NCI-H2196 treated with DMSO at 0.1 percent for 48 hours (cell line): ENCODE data around the gene WWC2.
"Not testable (repeated sequence)": the region's sequence is repeated elsewhere in the genome, so short reads cannot be mapped to it uniquely, and the experiment has no call there.

ENCODE experiments used
- DNase-seq: peaks from one replicate; lab custom pipeline; 2025; ENCODE audit not compliant: unreplicated experiment; lab: John Stamatoyannopoulos, UW

WWC2 gene

GRCh38 chr4:183326387-183326786 lies 227.3 kb downstream of the WWC2 start:
- DNase-seq = not testable (repeated sequence)

GRCh38 chr4:183326853-183327252 lies 227.8 kb downstream of the WWC2 start:
- DNase-seq = no peak

GRCh38 chr4:183327827-183328226 lies 228.8 kb downstream of the WWC2 start:
- no peak for DNase-seq

DNA sequence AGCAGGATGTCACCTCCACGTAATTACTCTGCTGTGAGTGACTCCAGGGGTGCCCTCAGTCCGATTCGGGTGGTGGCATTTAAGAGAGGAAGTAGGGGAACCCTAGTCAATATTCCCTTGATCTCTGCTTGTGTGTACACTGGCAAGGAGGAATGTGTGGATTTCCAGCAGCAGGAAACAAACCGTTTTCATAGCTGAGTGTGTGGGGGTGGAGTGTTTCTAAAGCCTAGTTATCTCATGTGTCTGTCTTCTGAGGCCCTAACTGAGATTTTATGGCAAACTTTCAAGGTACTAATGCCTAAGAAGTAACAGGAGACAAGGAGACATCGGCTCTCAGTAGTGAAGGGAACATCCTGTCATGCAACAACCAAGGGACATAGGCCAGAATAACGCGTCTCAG lies 229.8 kb downstream of the WWC2 start:
- DNase-seq = no peak

- DNase-seq = no peak
Measured at GRCh38 chr4:183329244-183329643, 230.2 kb downstream of the WWC2 start.

- no peak for DNase-seq
Measured at GRCh38 chr4:183329954-183330742, 231.1 kb downstream of the WWC2 start.

- DNase-seq = no peak
Measured at GRCh38 chr4:183330841-183331240, 231.8 kb downstream of the WWC2 start.

DNA sequence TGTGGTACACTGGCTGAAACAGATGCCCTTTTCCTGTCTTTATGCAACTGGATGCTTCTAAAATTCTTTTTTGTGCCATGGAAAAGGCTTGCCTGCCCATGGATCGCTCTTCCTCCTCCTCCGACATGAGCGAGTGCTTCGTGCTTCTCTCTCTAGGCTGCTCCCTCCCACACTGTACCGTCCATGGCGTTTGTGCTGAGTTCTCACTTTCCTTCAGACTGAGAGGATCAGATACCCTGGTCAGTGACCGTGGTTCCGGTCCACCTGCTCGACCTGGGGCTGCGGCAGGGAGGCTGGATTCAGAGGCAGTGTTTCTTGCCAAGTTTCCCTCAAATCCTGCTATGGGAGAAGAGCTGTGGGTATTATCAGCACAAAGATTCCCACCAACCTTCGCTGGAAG lies 233.4 kb downstream of the WWC2 start:
- no peak for DNase-seq

GRCh38 chr4:183333202-183333601 lies 234.1 kb downstream of the WWC2 start:
- no peak for DNase-seq

DNA sequence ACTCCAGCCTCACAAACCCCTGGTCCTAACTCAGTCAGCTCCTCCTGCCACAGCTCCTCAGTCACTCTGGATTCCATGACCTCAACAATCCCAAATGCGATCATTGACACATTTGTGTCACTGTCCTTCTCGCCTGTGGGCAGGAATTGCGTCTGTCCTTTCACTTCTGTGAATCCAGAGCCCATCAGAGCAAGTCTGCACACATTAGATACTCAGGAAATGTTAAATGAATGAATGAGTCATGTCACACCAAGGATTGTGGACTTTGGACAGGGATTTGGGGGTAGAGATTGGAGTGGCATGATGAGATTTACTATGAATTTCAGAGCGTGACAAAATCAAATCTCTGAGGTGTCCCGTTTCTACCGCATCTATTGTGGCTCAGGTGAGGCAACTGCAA lies 234.9 kb downstream of the WWC2 start:
- DNase-seq = no peak

DNA sequence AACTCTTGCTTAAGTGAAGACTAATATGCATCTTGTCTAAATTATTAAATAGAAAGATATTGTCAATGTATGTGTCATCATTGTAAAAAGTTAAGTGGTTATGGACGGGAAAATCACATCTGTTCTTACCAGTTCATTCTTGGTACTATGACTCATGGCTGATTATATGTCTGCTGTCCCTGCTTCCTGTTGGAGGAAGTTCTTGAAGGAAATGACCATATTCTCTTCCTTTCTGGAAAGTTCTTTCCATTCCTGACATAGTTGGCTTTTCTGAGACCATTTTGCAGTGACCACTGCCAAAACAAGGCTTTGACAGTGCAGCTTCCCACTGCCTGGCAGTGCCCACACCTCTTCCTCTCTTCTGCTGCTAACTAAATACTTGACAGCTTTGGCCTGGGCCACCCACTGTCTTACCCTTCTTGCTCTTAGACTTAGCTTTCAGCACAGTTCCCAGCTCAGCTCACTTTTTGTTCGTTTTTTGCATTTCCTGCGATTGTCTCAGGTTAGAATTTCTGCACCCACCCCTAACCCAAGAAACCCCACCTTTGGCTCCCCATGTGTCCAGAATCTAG lies 236.4 kb downstream of the WWC2 start:
- DNase-seq = no peak

GRCh38 chr4:183337349-183337748 lies 238.3 kb downstream of the WWC2 start:
- DNase-seq = no peak

- no peak for DNase-seq
Measured at GRCh38 chr4:183337833-183338232, 238.8 kb downstream of the WWC2 start.

- DNase-seq = no peak
Measured at GRCh38 chr4:183342541-183343533, 243.8 kb downstream of the WWC2 start.

DNA sequence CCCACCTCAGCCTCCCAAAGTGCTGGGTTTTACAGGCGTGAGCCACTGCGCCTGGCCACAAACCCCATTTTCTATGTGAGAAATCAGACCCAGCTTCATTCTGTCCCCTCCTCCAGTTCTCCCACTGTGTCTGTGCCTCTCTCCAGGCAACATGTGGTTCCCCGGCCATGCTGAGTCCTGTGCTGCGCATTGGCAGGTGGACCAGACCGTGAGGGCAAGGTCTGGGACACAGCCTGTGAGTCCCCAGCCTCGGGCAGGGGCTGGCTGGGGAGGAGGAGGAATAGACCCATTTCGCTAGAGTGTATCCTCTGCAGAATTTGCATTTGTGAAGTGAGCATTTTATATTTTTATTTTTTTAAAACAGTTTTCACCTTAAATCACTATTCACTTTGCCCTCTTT lies 244.7 kb downstream of the WWC2 start:
- no peak for DNase-seq

GRCh38 chr4:183344523-183345255 lies 245.6 kb downstream of the WWC2 start:
- no peak for DNase-seq

- DNase-seq = no peak
Measured at GRCh38 chr4:183345261-183345660, 246.2 kb downstream of the WWC2 start.

GRCh38 chr4:183347146-183347545 lies 248.1 kb downstream of the WWC2 start:
- no peak for DNase-seq

DNA sequence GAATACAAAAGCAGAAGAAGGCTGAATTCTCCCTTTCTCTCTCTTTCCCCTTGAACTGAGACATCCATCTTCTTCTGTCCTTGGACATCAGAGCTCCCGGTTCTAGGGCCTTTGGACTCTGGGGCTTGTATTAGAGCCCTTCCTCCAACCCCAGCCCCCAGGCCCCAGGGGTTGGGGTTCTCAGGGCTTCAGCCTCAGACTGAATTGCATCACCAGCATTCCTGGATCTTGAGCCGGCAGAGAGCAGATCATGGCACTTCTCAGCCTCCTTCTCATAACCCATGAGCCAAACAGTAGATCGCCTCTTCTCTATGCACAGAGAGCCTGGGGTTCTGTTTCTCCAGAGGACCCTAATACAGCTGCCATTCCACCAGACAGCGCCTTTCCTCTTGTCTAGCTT lies 248.5 kb downstream of the WWC2 start:
- DNase-seq = no peak

- no peak for DNase-seq
Measured at GRCh38 chr4:183348136-183348535, 249.1 kb downstream of the WWC2 start.
